ELF-1 (cell line): ENCODE results near the gene APOO.

ENCODE experiments used
- DNase-seq: peaks from one replicate; pipeline ENCODE4 v3.0.0-alpha.2; 2016; ENCODE audit warnings: low read depth, low spot score

Gene APOO

DNA sequence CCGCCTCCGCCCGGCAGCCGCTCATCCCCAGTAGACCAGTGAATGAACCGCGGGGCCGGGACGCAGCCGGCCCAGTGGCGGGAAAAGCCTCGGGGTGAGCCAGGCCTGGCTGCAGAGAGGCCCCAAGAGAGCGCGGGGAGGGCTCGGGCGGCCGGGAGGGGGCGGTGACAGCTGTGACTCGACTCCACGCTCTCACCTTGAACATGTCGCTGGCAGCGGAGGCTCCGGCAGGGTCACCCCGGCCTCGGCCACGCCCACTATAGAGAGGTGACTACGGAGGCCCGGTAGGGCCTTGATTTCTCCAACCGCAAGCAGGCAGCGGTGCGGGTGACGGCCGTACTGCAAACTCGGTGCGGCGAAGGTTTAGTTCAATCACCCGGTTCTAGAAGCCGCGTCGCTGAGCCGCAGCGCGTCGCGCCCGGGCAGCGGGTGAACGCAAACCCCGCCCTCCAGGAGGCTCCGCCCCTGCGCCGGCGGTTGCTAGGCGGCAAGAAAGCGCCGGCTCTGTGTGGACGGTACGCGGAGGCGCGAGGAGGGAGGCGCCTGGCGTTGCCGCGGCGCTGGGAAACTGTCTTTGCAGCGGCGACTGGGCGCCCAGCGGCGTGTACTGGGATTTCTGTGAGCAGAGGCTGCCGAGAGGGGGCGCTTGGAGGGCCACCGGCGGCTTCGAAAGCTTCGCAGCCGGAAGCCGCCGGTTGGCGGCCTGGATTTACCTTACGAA is at the start of gene APOO, which contains the start of gene CXorf58:
Gene APOO, minus strand, starts transcription at position 441 of the 721 bp plus-strand sequence. Its CDS starts 236 bp downstream, at position 205.
Gene CXorf58, plus strand, starts transcription at position 509 of the 721 bp plus-strand sequence. CDS start 2,297 bp downstream, outside the sequence.
- peak; percentile 100 for DNase-seq

DNA sequence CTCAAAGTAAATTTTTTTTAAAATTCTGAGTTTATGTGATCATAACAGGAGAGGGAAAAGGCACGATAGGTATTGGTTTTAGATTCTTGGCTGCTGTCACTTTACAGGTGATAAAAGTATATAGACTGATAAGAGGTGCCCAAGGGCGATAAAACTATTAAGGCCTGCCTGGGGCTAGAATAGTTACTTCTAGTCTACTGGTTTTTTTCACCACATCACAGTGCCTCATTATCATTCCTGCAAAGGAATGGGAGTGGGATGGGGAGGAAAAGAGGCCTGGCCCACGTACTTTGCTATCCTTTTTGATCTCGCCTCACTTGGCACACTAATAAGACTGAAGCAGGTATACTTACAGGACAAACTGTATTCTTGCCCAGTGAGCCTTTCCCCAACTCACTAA is 46.7 kb upstream of the APOO start:
- peak; percentile 68 for DNase-seq

DNA sequence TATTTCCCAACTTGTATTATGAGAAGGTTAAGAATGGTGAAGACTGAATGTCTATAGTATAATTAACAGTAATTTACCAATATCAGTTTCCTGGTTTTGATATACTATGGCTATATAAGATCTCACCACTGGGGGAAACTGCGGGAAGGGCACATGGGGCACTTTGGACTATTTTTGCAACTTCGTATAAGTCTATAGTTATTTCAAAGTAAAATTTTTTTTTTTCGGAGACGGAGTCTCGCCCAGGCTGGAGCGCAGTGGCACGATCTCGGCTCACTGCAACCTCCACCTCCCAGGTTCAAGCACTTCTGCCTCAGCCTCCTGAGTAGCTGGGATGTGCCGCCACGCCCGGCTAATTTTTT is 46.2 kb upstream of the APOO start:
- DNase-seq, result no peak

DNA sequence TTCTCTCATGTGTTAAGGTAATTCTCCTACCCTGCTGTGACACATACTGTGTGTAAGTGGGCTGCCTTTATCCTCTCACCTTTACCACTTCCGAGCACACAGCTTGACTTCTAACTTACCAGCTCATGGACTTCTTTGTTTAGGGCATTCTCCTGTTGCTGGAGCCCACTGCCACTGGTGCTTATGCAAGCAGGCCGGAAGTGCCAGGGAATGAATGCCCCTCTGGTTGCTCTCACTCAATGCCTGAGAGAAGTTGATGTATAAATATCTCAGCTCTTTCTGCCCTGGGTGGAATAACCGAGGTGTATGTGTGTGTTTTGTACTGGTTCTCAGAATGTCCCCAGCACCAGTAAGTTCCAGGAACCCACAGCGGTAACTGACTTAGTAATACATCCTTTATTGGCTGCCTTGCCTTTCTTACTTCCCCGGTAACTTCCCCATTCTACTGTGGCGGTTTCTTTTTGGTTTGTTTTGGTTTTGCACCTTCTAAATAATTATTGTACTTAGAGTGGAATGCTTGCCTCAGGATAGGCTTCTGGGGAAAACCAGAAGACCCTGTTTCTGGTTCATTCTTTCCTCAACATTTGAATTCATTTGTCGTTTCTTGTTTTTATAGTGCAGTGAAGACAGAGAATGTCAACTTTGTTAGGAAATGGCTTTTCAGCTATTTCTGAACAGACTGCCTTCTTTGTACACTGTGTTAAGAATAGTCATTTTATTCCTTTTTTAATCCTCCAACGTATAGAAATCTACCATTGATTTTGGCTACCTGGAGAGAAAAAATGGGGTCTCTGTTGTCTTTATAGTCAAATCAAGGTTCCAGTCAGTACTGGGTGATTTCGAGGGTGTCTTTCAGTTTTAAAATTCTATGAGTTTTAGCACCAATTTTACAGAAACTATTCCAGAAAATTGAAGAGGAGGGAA is 45.5 kb upstream of the APOO start:
- peak; percentile 78 for DNase-seq

DNA sequence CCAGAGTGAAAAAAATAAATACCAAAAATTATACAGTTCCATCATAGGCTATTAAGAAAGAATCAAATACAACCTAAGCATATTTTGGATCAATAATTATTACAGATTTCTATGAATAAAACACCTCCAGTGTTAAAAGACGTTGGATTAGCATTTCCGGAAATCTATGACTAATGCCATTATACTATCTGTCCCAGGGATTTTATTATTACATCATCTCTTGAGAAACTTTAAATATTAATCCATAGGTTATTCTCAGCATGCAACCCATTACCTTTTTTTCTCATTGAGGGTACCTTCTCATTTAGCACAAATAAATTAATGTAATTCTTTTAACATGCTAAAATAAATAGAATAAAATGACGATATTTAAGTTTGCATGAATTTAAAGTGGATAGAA is 44.7 kb upstream of the APOO start:
- DNase-seq, result no peak

DNA sequence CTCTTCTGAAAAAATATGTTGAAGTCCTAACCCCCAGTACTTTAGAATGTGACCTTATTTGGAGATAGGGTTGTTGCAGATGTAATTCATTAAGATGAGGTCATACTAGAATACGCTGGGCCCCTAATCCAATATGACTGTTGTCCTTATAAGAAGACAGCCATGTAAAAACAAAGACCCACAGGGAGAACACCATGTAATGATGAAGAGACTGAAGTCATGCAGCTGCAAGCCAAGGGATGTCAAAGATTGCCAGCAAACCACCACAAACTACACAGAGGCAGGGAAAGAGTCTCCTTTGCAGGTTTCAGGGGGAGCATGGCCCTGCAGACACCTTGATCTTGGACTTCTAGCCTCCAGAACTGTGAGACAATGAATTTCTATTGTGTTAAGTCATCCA is 37.5 kb upstream of the APOO start:
- no peak for DNase-seq

DNA sequence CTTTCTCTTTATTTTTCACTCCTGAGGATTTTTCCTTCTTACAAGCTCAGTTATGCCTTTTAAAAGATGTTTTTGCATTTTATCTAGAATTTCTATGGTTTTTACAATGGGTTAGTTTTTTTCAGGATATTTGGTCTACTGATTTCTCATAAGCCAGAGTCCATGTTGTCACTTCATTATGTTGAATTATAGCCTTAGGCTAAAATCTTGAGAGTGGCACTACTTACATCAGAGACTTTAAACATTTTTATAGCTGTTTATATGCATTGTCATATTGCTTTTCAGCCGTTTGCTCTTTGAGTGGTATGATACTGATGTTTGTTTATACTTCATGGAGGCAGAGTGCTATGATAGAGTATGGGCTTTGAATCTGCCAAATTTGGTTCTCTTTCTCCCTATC is 36.5 kb upstream of the APOO start:
- no peak for DNase-seq

DNA sequence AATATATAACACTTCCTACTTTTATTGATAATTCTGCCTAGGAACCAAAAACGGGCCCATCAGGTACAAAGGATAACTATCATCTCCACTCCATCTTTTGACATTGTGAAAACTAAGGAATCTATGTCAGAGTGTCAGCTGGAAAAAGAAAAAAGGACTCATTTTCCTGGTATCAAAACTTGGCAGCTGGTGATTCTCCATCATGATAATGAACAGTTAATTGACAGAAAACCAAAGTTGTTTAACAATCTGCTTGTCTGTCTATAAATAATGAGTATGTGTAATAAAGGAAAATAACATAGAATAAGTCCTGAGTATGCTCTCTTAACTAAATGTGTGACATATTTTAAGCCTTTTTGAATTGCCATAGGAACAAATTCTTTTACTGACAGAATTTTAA is 31.5 kb upstream of the APOO start:
- DNase-seq, result no peak

DNA sequence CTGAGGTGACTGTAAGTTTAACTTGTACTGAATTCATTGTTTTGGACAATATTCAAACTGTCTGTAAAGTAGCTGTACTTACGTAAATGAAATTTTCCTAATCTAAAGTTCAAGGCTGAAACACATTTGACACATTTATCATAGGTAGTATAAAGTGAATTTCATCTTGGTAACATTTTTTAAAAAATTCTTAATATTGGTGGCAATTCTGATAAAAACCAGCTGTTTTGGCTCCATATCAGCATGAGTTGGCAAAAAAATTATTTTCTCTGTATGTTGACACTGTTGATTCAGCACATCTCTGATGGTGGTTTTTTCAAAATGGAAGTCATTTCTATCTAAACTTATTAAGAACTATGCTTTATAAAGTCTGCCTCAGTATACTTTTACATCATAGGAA is 31.0 kb upstream of the APOO start:
- no peak for DNase-seq

DNA sequence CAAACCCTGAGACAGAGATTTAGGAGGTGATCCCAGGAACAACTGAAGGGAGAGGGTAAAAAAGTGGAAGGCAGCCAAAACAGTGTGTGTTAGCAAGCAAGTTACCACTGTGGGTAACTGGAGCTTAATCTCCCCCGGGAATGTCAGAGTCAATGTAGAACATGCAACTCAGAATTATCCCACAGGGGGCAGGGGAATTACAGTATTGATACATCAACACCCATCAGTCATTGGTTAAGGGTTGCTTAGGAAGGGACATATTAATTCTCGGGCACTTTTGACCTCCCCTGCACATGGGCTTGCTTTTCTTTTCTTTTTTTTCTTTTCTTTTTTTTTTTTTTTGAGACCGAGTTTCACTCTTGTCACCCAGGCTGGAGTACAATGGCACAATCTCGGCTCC is 29.4 kb upstream of the APOO start:
- no peak for DNase-seq

DNA sequence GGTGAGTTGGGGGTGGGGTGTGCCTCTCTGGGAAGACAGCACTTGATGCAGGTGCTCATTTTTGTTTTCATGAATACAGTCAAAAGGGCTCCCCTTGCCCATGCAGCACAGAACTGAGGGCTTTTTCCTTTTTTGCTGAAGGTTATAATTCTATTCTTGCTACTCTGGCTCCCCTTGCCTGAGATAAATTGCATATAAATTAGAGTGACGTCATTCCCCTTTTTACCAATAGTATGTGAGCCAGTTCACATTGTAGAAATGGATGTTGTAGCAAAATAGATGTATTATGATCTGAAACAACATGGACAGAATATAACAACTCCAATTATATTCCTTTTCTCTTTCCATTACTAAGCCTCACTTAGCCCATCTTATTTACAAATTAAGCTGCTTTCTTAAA is 28.4 kb upstream of the APOO start:
- DNase-seq, result no peak

DNA sequence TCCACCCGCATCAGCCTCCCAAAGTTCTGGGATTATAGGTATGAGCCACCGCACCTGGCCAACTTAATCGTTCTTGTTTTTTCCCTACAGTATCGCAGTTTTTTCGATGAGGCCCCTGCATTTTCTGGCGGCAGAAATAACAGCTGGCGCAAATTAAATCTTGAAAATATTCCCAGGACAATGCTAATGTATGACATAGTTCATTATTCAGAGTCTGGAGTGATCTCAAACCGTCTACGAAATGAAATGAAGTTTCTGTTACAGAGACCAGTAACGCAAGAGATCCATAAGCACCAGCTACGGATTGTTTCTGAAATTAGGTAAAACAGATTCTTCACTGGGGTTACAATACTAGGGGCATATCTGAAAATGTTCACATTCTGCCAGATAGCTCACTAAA is 27.4 kb upstream of the APOO start:
- no peak for DNase-seq

DNA sequence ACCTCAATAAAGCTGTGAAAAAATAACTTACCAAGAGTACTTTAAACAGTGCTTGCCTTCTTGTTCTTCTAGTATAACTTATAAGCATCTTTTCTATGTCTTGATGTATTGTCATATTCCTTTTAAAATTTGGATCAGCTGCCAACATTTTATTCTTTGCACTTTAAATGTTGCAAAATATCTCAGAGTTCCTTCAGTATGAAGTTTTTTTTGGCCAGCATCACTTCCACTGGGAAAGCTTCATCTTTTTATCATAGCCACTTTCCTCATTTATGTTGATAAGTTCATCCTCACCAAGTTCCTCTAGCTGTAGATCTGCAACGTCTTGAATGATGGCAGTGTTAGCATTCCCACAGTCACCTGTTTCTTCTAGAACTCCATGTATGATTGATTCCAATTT is 24.3 kb upstream of the APOO start:
- no peak for DNase-seq

DNA sequence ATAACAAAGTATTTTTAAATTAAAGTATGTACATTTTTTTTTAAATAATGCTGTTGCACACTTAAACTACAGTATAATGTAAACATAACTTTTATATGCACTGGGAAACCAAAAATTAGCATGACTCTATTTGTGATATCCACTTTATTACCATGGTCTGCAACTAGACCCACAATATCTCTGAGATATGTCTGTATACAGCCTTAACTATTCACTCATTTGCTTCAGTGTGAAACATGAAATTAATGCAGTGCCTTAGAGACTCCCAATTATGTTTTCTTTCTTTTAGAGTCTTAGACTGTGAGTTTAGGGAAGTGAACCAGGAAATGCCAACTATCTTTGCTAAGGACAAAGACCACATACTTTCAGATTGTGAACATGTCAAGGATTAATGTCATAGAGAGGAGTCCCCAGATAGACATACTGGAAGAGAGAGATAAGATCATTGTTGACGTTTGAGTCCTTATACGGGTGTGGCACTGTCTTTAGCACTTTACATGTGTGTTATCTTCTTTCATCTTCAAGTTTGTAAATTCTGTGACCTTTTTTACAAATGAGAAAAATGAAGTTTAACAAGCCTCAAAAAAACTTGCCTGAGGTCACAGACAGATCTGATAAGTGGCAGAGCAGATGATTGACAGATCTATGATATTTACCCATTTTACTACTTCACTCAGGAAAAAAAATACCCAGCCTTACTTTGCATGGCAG is 23.3 kb upstream of the APOO start:
- no peak for DNase-seq

DNA sequence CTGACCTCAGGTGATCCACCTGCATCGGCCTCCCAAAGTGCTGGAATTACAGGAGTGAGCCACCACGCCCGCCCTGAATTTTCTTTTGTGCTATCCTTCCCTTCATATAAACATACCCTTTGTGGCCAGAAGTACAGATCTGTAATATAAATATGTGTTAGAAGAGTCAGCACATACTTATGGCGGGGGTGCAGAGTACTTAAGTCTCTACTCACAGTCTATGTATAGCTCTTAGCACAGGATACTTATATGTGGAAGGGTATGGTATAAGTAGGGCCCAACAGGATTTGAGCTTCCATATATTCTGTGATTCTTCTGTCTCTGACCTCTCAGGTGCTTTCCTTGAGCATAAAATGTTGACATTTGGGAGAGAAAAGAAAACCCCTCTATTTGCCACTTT is 18.3 kb upstream of the APOO start:
- no peak for DNase-seq

DNA sequence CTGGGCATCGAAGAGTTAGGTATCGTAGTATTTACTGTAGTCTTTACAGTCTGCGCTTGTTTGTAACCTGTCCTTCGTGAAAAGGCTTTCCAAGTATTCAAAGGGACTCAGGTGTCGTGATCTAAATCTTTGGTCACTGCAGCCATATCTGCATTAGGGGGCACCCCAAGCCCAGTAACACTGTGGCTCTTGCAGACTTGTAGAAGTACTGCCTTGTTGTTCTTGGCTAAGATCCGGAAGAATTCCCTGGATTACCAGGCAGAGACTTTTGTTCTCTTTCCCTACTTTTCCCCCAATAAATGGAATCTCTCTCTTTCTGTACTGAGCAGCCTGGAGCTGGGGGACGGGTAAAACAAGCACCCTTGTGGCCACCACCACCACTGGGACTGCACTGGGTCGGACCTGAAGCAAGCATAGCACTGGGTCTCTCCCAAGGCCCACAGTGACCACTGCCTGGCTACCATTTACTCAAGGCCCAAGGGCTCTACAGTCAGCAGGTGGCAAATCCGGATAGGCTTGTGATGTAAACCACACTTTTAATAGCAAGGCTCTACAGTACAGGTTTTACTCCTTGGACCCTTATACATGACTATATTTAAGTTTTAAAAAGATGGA is 12.1 kb upstream of the APOO start:
- DNase-seq, result peak; percentile 66

DNA sequence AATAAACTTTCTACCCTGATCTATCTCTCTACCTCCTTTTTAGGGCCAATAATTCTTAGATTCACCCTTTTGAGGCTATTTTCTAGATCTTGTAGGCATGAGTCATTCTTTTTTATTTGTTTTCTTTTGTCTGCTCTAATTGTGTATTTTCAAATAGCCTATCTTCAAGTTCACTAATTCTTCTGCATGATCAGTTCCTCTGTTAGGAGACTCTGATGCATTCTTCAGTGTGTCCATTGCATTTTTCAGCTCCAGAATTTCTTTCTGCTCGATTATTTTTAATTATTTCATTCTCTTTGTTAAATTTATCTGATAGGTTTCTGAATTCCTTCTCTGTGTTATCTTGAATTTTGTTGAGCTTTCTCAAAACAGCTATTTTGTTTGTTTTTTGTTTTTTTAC is 11.4 kb upstream of the APOO start:
- DNase-seq, result no peak

DNA sequence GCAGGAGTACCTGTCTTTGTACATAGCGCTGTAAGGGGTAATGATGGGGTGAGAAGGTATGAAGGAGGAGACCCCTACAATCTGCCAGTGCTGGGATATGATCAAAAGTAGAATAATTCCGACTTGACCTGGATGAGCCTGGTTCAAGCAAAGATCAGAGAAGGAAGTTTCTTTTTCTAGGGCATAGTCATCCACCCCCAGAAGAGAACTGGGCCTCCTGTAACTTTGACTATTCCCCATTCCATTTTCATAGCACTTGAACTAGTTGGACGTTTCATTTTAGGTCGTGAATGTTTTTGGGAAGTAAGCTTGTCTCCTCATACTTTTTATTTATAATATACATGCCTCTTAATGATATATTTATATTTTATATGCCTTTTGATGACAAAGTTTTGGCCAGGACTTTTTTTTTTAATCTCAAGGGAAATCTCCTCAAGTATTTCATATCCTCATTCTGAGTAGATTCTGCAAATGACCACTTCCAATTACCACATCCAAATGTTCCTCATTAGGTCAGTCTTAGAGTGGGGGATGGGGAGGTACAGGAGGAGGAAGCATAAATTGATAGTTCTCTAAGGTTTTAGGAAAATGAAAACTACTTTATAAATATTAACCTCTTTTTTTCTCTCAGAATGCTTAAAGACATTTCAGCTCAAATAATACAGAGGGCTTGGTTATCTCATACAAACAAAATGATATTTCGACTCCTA is 3.5 kb upstream of the APOO start:
- DNase-seq, result no peak

DNA sequence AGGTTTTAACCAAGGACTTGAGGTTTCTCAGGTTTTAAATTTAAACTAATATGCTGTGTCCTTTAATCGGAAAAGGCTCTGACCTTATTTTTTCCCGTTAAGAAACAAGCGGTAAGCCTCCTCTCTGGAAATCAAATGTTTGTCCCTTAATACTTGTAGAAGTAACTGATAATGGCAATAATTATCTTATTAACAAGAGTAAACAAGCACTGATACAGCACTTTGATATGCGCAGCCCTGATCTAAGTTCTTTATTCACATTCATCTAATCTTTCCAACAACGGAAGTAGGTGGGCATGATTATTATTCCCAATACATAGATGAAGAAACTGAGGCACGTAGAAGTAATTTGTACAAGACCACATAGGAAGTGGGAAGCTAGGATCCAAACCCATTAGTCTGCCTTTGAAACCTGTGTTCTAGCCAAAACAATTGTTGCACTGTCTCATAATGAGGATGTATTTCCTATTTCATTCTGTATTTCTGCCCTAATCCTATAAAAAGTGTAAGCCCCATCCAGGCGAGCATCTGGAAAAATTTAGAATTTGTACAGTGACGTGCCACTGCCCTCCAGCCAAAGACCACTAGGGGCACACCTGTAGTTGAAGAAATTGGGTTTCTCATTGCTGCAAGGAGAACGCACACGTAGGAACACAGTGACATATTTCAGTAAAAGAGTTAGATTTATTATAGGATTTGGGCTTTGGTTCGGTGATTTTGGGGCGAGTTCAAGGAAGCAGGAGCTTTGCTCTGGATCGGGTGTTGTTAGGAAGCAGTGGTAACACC is 674 bp upstream of the APOO start:
- peak; percentile 52 for DNase-seq

DNA sequence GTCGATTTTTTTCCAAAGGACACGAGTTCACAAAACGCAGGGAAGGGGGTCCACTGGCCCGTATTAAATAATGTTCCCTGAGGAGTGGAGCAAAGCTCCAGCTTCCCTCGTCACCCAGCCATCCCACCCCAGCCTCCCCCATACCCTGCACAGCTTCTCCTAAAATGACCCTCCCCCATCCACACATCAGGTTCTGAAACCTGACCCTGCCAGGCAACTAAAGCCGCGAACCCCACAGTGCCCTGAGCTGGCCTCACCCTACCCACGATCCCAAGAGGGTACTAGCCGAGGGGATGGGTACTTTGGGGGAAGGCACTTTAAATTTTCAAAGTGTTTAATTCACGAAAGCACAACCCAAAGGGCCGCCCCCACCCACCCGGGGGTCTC is 634 bp downstream of the APOO start:
- DNase-seq, result no peak
